ENCODE data around the gene DSN1. TPM values are rescaled to one million over a fixed set of nuclear protein-coding genes. Genes with fewer than 3 reads are reported as not detected.

DSN1 gene
- total and polyA plus RNA-seq, 10 of the 15 experiments (the other 5 are each of a cell fraction or from before 2014, with no cell fraction given): 15.3 to 33.1 (median 21.7) TPM

- ChIA-PET POLR2A (no interaction called here), RAD21 (ENCODE audit: unreplicated experiment) (no interaction called here), CTCF (interaction anchor here (3.4 kb wide), 1 partner anchor 22 kb away, joined by 12 read pairs; no protein-coding TSS in a partner anchor), SMC1A (ENCODE audit: uncharacterized antibody, unreplicated experiment) (no interaction called here)
- H2AFZ ChIP-seq (ENCODE audit: control insufficient read depth, low read depth, low read length): no peak overlapping the region
- ATAC-seq (no peak), DNase-seq (ENCODE audit: low read depth, low spot score) (no peak), FAIRE-seq (no peak)
- H3K27ac ChIP-seq (ENCODE audit: control insufficient read depth, insufficient read depth): no peak overlapping the region
- H3K36me3 ChIP-seq (ENCODE audit: control insufficient read depth in 2 of 2, insufficient read depth in 2 of 2, low read length in 1 of 2): peaks cover 0 to 9% of the 10 kb centered on the region in 2 experiments; a peak in 2 of 4 replicates
- intact Hi-C loops (cut with micrococcal nuclease; ENCODE audit: unreplicated experiment) (no loop called here), in situ Hi-C loops (cut with MboI) (no loop called here)
- H3K27me3 ChIP-seq (replicated peaks in 1 of 2; ENCODE audit: control insufficient read depth in 2 of 2, insufficient read depth in 2 of 2, low read length in 1 of 2): no peaks in the 10 kb centered on the region
- no peaks in the 10 kb centered on the region for H3K9me3 ChIP-seq (replicated peaks; ENCODE audit: control insufficient read depth, insufficient read depth, low read length)
- no TSS peak for BruUV-seq (replicated peaks)
- H3K79me2 ChIP-seq (ENCODE audit: control insufficient read depth, insufficient read depth, low read length): no peaks in the 10 kb centered on the region
- no peak overlapping the region for H3K4me2 ChIP-seq (ENCODE audit: control insufficient read depth, insufficient read depth)
- TF ChIP-seq REST (IDR thresholded peaks at IDR 0.05; ENCODE audit: low read depth, low read length): peak; percentile 54; the same call in 1 of the 2 replicates
- TF ChIP-seq MTA3 (IDR thresholded peaks at IDR 0.05; ENCODE audit: borderline replicate concordance, low read length): no peak
- no peaks in the 10 kb centered on the region for H3K4me1 ChIP-seq (ENCODE audit: control insufficient read depth, insufficient read depth, low read length)
- H3K4me3 ChIP-seq: no peak overlapping the region
- no peaks in the 10 kb centered on the region for H4K20me1 ChIP-seq (ENCODE audit: control insufficient read depth, insufficient read depth)
- WGBS (ENCODE audit: insufficient coverage, insufficient replicate concordance, low lambda C conversion rate, missing lambda C conversion rate): 99% methylated on average over 5 of the region's 5 CpGs
- no peak overlapping the region for H3K9ac ChIP-seq (ENCODE audit: control insufficient read depth, insufficient read depth, low read length)
Measured at GRCh38 chr20:36786663-36787062, 13.1 kb upstream of the DSN1 start.

GRCh38 chr20:36786246-36786645 lies 12.7 kb upstream of the DSN1 start:
- Histone ChIP-seq H3K27me3 (replicated peaks in 1 of 2; ENCODE audit: control insufficient read depth in 2 of 2, insufficient read depth in 2 of 2, low read length in 1 of 2) (no peaks in the 10 kb centered on the region), H3K4me1 (ENCODE audit: control insufficient read depth, insufficient read depth, low read length) (no peaks in the 10 kb centered on the region), H3K36me3 (ENCODE audit: control insufficient read depth in 2 of 2, insufficient read depth in 2 of 2, low read length in 1 of 2) (peaks cover 0 to 8% of the 10 kb centered on the region in 2 experiments; a peak in 2 of 4 replicates), H4K20me1 (ENCODE audit: control insufficient read depth, insufficient read depth) (no peaks in the 10 kb centered on the region), H3K79me2 (ENCODE audit: control insufficient read depth, insufficient read depth, low read length) (no peaks in the 10 kb centered on the region), H2AFZ (ENCODE audit: control insufficient read depth, low read depth, low read length) (no peak overlapping the region), H3K9ac (ENCODE audit: control insufficient read depth, insufficient read depth, low read length) (no peak overlapping the region), H3K27ac (ENCODE audit: control insufficient read depth, insufficient read depth) (no peak overlapping the region), H3K4me2 (ENCODE audit: control insufficient read depth, insufficient read depth) (no peak overlapping the region), H3K9me3 (replicated peaks; ENCODE audit: control insufficient read depth, insufficient read depth, low read length) (no peaks in the 10 kb centered on the region), H3K4me3 (no peak overlapping the region)
- POLR2A ChIA-PET: interaction anchor here (0.5 kb wide), 1 partner anchor 558 kb away, joined by 3 read pairs; no protein-coding TSS in a partner anchor
- intact Hi-C loops (cut with micrococcal nuclease; ENCODE audit: unreplicated experiment) (no loop called here), in situ Hi-C loops (cut with MboI) (no loop called here)
- 98% methylated on average over 13 of the region's 13 CpGs for WGBS (ENCODE audit: insufficient coverage, insufficient replicate concordance, low lambda C conversion rate, missing lambda C conversion rate)
- no peak for ATAC-seq
- RAD21 ChIA-PET (ENCODE audit: unreplicated experiment): no interaction called here
- DNase-seq (ENCODE audit: low read depth, low spot score): no peak
- CTCF ChIA-PET: interaction anchor here (1.2 to 3.4 kb wide), 2 partner anchors 12 to 22 kb away, joined by 5 to 12 read pairs; partner anchors contain the start of gene DSN1
- no peak for FAIRE-seq
- no TSS peak for BruUV-seq (replicated peaks)
- SMC1A ChIA-PET (ENCODE audit: uncharacterized antibody, unreplicated experiment): interaction anchor here (1.3 kb wide), 1 partner anchor 172 kb away, joined by 3 read pairs; no protein-coding TSS in a partner anchor
- TF ChIP-seq MAX (IDR thresholded peaks at IDR 0.05; ENCODE audit: low read depth, low read length): no peak
- TF ChIP-seq SUPT20H (IDR thresholded peaks at IDR 0.05; ENCODE audit: borderline replicate concordance, control insufficient read depth, low read depth, low read length): no peak
- no peak for TF ChIP-seq CBX5 (IDR thresholded peaks at IDR 0.05; ENCODE audit: low read depth)
- no peak for TF ChIP-seq CBX3 (IDR thresholded peaks at IDR 0.05; ENCODE audit: borderline replicate concordance, low read depth)
- TF ChIP-seq YBX1 (IDR thresholded peaks at IDR 0.05): no peak
- TF ChIP-seq MEF2B (IDR thresholded peaks at IDR 0.05; ENCODE audit: partially characterized antibody, poor library complexity, severe bottlenecking): no peak
- no peak for TF ChIP-seq MXI1 (IDR thresholded peaks at IDR 0.05; ENCODE audit: low read depth, low read length)
- no peak for TF ChIP-seq ZBED1 (IDR thresholded peaks at IDR 0.05; ENCODE audit: borderline replicate concordance)
